RWPE2 (cell line): Measurements from ENCODE around the gene DICER1.

Source experiments
- ATAC-seq: fragments of 200-7000 bp; cut with Tn5 transposase; 3 replicates; pipeline ENCODE4 v1.9.1; 2021; ENCODE audit warnings: low read depth
- DNase-seq: peaks from one replicate; pipeline ENCODE4 v3.0.0-alpha.2; 2020; ENCODE audit warnings: low spot score
- H3K27ac ChIP-seq: fragments of 450-650 bp; 2 replicates; pipeline ENCODE4 v1.5.1; 2017; ENCODE audit warnings: mild to moderate bottlenecking; ENCODE audit not compliant: poor library complexity, severe bottlenecking
- H3K27me3 ChIP-seq: fragments of 250-450 bp; sonication (Bioruptor Pico); 2 replicates; pipeline ENCODE4 v1.5.1; 2021; ENCODE audit warnings: mild to moderate bottlenecking, moderate library complexity; ENCODE audit not compliant: insufficient read depth, poor library complexity, severe bottlenecking
- H3K36me3 ChIP-seq: fragments of 250-450 bp; sonication (Bioruptor Pico); 2 replicates; pipeline ENCODE4 v1.5.1; 2020; ENCODE audit warnings: low read depth, mild to moderate bottlenecking, moderate library complexity
- H3K4me1 ChIP-seq: fragments of 250-450 bp; sonication (Bioruptor Pico); 2 replicates; pipeline ENCODE4 v1.5.1; 2021; ENCODE audit warnings: mild to moderate bottlenecking, moderate library complexity; ENCODE audit not compliant: insufficient read depth, poor library complexity, severe bottlenecking
- H3K4me3 ChIP-seq: fragments of 250-450 bp; sonication (Bioruptor Pico); 2 replicates; pipeline ENCODE4 v1.5.1; 2021; ENCODE audit warnings: mild to moderate bottlenecking, moderate library complexity; ENCODE audit not compliant: severe bottlenecking
- H3K9me3 ChIP-seq: fragments of 250-450 bp; sonication (Bioruptor Pico); 2 replicates; pipeline ENCODE4 v1.5.1; 2021; ENCODE audit warnings: mild to moderate bottlenecking, moderate library complexity; ENCODE audit not compliant: severe bottlenecking
- TF ChIP-seq, protein P1 (sequence below): fragments of 450-650 bp; IDR thresholded peaks from one replicate; pipeline ENCODE4 v1.5.1; 2017; ENCODE audit warnings: mild to moderate bottlenecking, moderate library complexity; ENCODE audit not compliant: poor library complexity, severe bottlenecking

DICER1 gene

DNA sequence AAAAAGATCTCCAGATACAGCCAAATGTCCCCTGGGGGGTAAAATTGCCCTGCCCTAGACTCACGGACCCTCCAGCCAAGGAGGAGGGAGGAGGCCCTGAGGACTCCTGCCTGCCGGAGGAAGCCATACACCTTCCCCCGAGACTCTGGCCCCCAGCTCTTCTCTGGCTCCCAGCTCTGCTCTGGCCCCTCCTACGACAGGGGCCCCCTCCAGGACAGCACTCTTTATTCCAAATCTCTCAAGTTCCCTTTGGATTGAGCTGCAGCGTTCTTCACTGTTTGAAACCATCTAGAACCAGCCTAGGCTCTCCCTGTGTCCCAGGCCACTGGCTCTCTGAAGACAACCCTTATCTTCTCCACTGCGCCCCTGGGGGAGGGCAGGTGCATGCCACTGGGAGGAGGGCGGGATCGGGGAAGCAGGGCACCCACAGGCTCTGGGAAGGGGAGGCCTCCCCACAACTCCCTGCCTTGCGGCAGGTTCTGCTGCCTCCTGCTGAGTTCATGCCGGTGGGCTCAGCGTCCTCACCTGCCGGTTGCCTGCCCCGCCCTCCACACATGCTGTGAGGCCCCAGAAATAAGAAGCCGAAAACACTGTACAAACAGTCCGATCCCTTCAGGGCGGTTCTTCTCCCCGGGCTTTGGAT is 112.7 kb downstream of the DICER1 start:
- no peak overlapping the region for H3K27ac ChIP-seq
- ATAC-seq (0 out of 3 replicates have a peak, but pooled peaks have one; percentile 18), DNase-seq (peak; percentile 51)
- H3K4me1 ChIP-seq: no peaks in the 10 kb centered on the region
- H3K9me3 ChIP-seq: no peaks in the 10 kb centered on the region
- TF ChIP-seq, protein P1, sequence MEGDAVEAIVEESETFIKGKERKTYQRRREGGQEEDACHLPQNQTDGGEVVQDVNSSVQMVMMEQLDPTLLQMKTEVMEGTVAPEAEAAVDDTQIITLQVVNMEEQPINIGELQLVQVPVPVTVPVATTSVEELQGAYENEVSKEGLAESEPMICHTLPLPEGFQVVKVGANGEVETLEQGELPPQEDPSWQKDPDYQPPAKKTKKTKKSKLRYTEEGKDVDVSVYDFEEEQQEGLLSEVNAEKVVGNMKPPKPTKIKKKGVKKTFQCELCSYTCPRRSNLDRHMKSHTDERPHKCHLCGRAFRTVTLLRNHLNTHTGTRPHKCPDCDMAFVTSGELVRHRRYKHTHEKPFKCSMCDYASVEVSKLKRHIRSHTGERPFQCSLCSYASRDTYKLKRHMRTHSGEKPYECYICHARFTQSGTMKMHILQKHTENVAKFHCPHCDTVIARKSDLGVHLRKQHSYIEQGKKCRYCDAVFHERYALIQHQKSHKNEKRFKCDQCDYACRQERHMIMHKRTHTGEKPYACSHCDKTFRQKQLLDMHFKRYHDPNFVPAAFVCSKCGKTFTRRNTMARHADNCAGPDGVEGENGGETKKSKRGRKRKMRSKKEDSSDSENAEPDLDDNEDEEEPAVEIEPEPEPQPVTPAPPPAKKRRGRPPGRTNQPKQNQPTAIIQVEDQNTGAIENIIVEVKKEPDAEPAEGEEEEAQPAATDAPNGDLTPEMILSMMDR: no peak
- peaks cover 41% of the 10 kb centered on the region for H3K27me3 ChIP-seq
- no peaks in the 10 kb centered on the region for H3K36me3 ChIP-seq
- H3K4me3 ChIP-seq: no peak overlapping the region

DNA sequence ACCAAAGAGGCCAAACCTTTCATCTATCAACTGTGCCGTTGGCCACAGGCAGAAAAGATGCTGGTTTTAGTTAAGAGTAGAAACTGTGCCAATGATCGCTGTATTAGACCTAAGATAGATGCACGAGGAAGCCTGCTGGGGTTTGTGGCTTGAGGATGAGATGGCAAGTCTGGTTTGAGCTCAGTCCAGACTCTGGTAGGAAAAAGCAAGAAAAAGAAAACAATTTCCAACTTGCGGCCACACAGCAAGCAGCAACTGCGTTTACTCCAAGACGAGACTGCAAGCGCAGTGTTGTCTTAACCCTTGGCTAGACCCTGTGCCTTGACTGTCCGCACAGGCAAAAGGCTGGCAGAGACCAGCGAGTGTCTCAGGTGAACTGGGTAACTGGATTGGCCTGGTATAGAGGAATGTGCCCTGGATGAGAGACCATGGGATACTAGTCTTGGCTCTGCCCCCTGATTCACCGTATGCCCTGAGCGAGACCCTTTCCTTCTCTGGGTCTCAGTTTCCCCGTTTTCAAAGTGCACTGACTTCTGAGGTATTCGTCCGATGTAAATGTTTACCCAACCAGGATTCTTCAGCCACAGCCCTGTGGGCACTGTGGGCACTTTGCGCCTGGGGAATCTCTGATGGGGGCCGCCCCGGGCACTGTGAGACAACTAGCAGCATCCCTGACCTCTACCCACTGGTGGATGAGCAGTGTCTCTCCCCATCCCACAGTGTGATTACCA is 113.4 kb downstream of the DICER1 start:
- H3K9me3 ChIP-seq: no peaks in the 10 kb centered on the region
- H3K27me3 ChIP-seq: peaks cover 35% of the 10 kb centered on the region
- peak; percentile 42 for DNase-seq
- H3K36me3 ChIP-seq: no peaks in the 10 kb centered on the region
- H3K4me1 ChIP-seq: no peaks in the 10 kb centered on the region
- no peak overlapping the region for H3K4me3 ChIP-seq
- TF ChIP-seq, protein P1: no peak
- ATAC-seq: no peak
- no peak overlapping the region for H3K27ac ChIP-seq

DNA sequence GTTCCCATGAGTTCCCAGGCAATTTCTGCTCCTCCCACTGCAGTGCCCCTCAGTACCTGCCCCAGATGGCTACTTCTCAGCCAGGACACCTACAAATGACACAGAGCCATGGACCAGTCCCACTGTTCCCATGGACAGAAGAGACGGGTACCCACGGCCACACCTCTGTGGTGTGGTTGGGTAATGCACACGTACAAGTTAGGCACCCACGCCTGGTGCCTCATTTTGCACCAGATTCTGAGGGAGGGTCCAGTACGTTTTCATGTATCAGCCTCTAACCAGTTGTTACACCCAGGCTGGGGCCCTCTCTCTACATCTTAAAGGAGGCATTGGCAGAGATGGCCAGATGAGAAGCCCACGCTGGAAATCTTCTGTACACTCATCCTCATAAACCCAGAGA is 114.0 kb downstream of the DICER1 start:
- Histone ChIP-seq H3K27ac (no peak overlapping the region), H3K9me3 (no peaks in the 10 kb centered on the region), H3K4me3 (no peak overlapping the region), H3K27me3 (peaks cover 35% of the 10 kb centered on the region), H3K36me3 (no peaks in the 10 kb centered on the region), H3K4me1 (no peaks in the 10 kb centered on the region)
- TF ChIP-seq, protein P1: no peak
- ATAC-seq: no peak
- DNase-seq: peak; percentile 34

GRCh38 chr14:95041477-95042020 is 115.8 kb downstream of the DICER1 start:
- Histone ChIP-seq H3K4me3 (no peak overlapping the region), H3K9me3 (no peaks in the 10 kb centered on the region), H3K27ac (no peak overlapping the region), H3K4me1 (no peaks in the 10 kb centered on the region), H3K27me3 (peaks cover 22% of the 10 kb centered on the region), H3K36me3 (no peaks in the 10 kb centered on the region)
- no peak for ATAC-seq
- DNase-seq: peak; percentile 23
- TF ChIP-seq, protein P1: no peak
